Measurements from ENCODE around the gene TCERG1L. TPM values are rescaled to one million over a fixed set of nuclear protein-coding genes. Genes with fewer than 3 reads are reported as not detected.
A peak's percentile ranks its signal among the peaks of the same experiment; 100 is the strongest.

The TCERG1L gene
- total and polyA plus RNA-seq, 4 donors = not detected

GRCh38 chr10:131311402-131311660, 190 bp downstream of the TCERG1L start:
- Histone ChIP-seq H3K27ac (ENCODE audit: low read depth in 1 of 2, low read length in 2 of 2) (no peak overlapping the region), H3K27me3 (ENCODE audit: control insufficient read depth in 1 of 2, insufficient read depth in 2 of 2, low read length in 1 of 2) (no peaks in the 10 kb centered on the region), H3K4me3 (ENCODE audit: low read length in 2 of 2) (peak overlapping the region in 1 of 2 donors; percentile 11), H3K9me3 (ENCODE audit: control insufficient read depth, low read length) (no peaks in the 10 kb centered on the region), H3K36me3 (ENCODE audit: control insufficient read depth in 1 of 2, insufficient read depth in 2 of 2, low read length in 1 of 2) (no peaks in the 10 kb centered on the region), H3K4me1 (ENCODE audit: control insufficient read depth in 1 of 2, insufficient read depth in 2 of 2, low read length in 2 of 2) (no peaks in the 10 kb centered on the region)
- intact Hi-C loops (cut with DNase I) = no loop called here
- ATAC-seq (ENCODE audit: low FRiP score) (no peak), DNase-seq (no peak)
- WGBS, 2 donors = 0 to 1% methylated on average over 15 to 36 of the region's 36 CpGs

DNA sequence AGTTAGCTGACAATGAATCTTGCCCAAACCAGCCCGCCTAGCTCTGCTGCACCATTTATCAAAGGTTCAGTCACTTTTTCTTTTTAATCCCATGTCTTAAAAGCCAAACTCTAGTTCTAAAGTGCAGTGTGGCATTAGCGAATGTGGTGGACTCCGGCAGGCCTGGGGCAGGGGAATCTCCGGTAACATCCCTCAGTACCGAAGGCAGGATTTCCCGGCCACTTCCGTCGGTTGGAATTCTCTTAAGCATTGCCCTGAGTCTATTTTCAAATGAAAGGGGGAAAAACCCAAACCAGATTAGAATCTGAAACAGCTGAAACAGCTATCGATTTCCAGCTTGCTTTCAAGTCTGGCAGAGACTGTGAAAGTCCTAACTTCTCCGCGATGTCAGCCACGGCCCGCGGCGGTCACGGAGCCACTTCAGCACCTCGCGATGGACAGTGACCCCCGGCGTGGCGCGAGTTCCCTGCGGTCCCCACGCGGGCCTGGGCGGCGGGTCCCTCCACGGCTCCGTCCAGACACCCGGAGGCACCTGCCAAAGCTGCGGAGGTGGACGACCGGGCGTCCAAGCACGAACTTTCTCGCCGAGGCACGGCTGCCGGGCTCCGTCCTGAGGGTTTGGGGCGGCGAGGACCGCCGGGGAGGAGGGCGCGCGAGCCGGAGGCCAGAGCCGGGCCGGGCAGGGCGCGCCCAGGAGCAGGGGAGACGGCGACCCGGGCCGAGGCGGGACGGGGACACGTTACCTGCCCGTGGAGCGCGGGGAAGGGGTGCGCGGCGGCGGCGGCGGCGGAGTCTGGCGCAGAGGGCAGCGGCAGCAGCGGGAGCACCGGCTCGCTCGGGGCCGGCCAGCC, 745 bp downstream of the TCERG1L start:
- H3K4me3 ChIP-seq (ENCODE audit: low read length in 2 of 2) = no peak overlapping the region
- no peaks in the 10 kb centered on the region for H3K36me3 ChIP-seq (ENCODE audit: control insufficient read depth in 1 of 2, insufficient read depth in 2 of 2, low read length in 1 of 2)
- intact Hi-C loops (cut with DNase I) = no loop called here
- no peak overlapping the region for H3K27ac ChIP-seq (ENCODE audit: low read depth in 1 of 2, low read length in 2 of 2)
- no peaks in the 10 kb centered on the region for H3K4me1 ChIP-seq (ENCODE audit: control insufficient read depth in 1 of 2, insufficient read depth in 2 of 2, low read length in 2 of 2)
- DNase-seq (peak in 1 of 2 donors; percentile 73), ATAC-seq (ENCODE audit: low FRiP score) (no peak)
- no peaks in the 10 kb centered on the region for H3K27me3 ChIP-seq (ENCODE audit: control insufficient read depth in 1 of 2, insufficient read depth in 2 of 2, low read length in 1 of 2)
- WGBS, 2 donors = 2 to 3% methylated on average over 57 to 76 of the region's 76 CpGs
- no peaks in the 10 kb centered on the region for H3K9me3 ChIP-seq (ENCODE audit: control insufficient read depth, low read length)

- H3K36me3 ChIP-seq (ENCODE audit: control insufficient read depth in 1 of 2, insufficient read depth in 2 of 2, low read length in 1 of 2) = no peaks in the 10 kb centered on the region
- no peaks in the 10 kb centered on the region for H3K27me3 ChIP-seq (ENCODE audit: control insufficient read depth in 1 of 2, insufficient read depth in 2 of 2, low read length in 1 of 2)
- intact Hi-C loops (cut with DNase I) = no loop called here
- H3K4me1 ChIP-seq (ENCODE audit: control insufficient read depth in 1 of 2, insufficient read depth in 2 of 2, low read length in 2 of 2) = no peaks in the 10 kb centered on the region
- 10 to 11% methylated on average over 4 of the region's 4 CpGs for WGBS, 2 donors
- no peak for ATAC-seq (ENCODE audit: low FRiP score)
- no peak for DNase-seq
- H3K27ac ChIP-seq (ENCODE audit: low read depth in 1 of 2, low read length in 2 of 2) = no peak overlapping the region
- no peaks in the 10 kb centered on the region for H3K9me3 ChIP-seq (ENCODE audit: control insufficient read depth, low read length)
- no peak overlapping the region for H3K4me3 ChIP-seq (ENCODE audit: low read length in 2 of 2)
These were observed 1.4 kb downstream of the TCERG1L start for GRCh38 chr10:131310142-131310541.

DNA sequence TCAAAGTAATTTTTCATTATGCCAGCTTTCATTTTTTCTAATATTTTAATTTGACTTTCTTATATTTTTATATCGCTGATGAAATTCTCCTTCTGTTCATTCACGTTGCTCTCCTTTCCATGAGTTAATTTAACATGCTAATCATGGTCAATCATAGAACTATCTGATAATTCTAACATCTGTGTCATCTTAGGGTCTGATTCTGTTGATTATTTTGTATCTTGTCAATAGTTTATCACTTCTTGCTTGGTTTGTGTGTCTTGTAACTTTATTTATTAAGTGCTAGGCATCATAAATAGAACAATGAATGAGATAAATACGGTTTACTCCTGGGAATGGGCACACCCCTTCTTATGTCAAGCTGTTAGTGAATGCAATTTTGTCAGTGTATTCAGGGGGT, 11.0 kb downstream of the TCERG1L start:
- Histone ChIP-seq H3K4me1 (ENCODE audit: control insufficient read depth in 1 of 2, insufficient read depth in 2 of 2, low read length in 2 of 2) (no peaks in the 10 kb centered on the region), H3K4me3 (ENCODE audit: low read length in 2 of 2) (no peak overlapping the region), H3K36me3 (ENCODE audit: control insufficient read depth in 1 of 2, insufficient read depth in 2 of 2, low read length in 1 of 2) (no peaks in the 10 kb centered on the region), H3K27me3 (ENCODE audit: control insufficient read depth in 1 of 2, insufficient read depth in 2 of 2, low read length in 1 of 2) (no peaks in the 10 kb centered on the region), H3K9me3 (ENCODE audit: control insufficient read depth, low read length) (no peaks in the 10 kb centered on the region), H3K27ac (ENCODE audit: low read depth in 1 of 2, low read length in 2 of 2) (no peak overlapping the region)
- DNase-seq = no peak
- whole genome bisulfite sequencing, 2 donors = 59 to 79% methylated on average over 3 of the region's 3 CpGs
- intact Hi-C loops (cut with DNase I) = no loop called here
- ATAC-seq (ENCODE audit: low FRiP score) = no peak

DNA sequence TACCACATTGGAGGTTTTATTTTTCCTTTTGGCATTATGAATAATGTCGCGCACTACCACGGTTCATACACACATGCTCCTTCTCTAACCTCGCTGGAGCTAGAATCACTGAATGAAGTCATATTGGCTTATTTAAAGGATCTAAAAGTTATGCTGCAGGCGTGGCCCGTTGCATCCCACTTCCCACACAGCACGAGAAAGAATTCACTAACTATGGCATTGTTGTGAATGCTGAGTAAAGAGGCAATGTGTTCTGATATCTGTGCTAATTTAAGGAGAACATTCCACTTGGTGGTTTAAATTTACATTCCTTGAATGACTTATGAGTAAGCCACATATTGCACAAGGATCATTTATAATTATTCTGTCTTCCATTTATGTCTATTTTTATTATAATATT, 20.7 kb downstream of the TCERG1L start:
- H3K27ac ChIP-seq (ENCODE audit: low read depth in 1 of 2, low read length in 2 of 2) = no peak overlapping the region
- H3K36me3 ChIP-seq (ENCODE audit: control insufficient read depth in 1 of 2, insufficient read depth in 2 of 2, low read length in 1 of 2) = no peaks in the 10 kb centered on the region
- no peak for DNase-seq
- intact Hi-C loops (cut with DNase I) = no loop called here
- ATAC-seq (ENCODE audit: low FRiP score) = no peak
- H3K27me3 ChIP-seq (ENCODE audit: control insufficient read depth in 1 of 2, insufficient read depth in 2 of 2, low read length in 1 of 2) = no peaks in the 10 kb centered on the region
- peaks cover 2% of the 10 kb centered on the region for H3K9me3 ChIP-seq (ENCODE audit: control insufficient read depth, low read length)
- H3K4me1 ChIP-seq (ENCODE audit: control insufficient read depth in 1 of 2, insufficient read depth in 2 of 2, low read length in 2 of 2) = no peaks in the 10 kb centered on the region
- 50 to 65% methylated on average over 7 of the region's 7 CpGs for WGBS, 2 donors
- no peak overlapping the region for H3K4me3 ChIP-seq (ENCODE audit: low read length in 2 of 2)

DNA sequence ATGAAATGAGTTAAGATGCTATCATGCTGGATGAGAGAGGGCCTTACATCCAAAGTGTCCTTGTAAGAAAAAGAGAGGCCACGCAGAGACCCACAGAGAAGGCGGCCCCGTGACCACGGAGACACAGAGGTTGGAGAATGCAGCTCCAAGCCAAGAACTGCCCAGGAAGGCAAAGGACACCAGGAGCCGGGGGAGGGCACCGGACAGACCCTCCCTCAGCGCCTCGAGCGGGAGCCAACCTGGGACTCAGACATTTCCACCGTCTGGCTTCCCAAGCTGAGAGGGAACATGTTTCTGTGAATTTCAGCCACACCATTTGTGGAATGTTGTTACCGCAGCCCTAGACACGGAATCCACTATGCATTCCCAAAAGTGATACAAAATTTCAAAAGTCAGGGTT, 22.9 kb downstream of the TCERG1L start:
- Histone ChIP-seq H3K4me1 (ENCODE audit: control insufficient read depth in 1 of 2, insufficient read depth in 2 of 2, low read length in 2 of 2) (no peaks in the 10 kb centered on the region), H3K4me3 (ENCODE audit: low read length in 2 of 2) (no peak overlapping the region), H3K27ac (ENCODE audit: low read depth in 1 of 2, low read length in 2 of 2) (no peak overlapping the region), H3K27me3 (ENCODE audit: control insufficient read depth in 1 of 2, insufficient read depth in 2 of 2, low read length in 1 of 2) (no peaks in the 10 kb centered on the region), H3K36me3 (ENCODE audit: control insufficient read depth in 1 of 2, insufficient read depth in 2 of 2, low read length in 1 of 2) (no peaks in the 10 kb centered on the region), H3K9me3 (ENCODE audit: control insufficient read depth, low read length) (no peaks in the 10 kb centered on the region)
- 79 to 82% methylated on average over 12 of the region's 12 CpGs for WGBS, 2 donors
- DNase-seq (no peak), ATAC-seq (ENCODE audit: low FRiP score) (no peak)
- intact Hi-C loops (cut with DNase I) = no loop called here

- 77 to 81% methylated on average over 9 of the region's 9 CpGs for WGBS, 2 donors
- Histone ChIP-seq H3K27me3 (ENCODE audit: control insufficient read depth in 1 of 2, insufficient read depth in 2 of 2, low read length in 1 of 2) (no peaks in the 10 kb centered on the region), H3K27ac (ENCODE audit: low read depth in 1 of 2, low read length in 2 of 2) (no peak overlapping the region), H3K36me3 (ENCODE audit: control insufficient read depth in 1 of 2, insufficient read depth in 2 of 2, low read length in 1 of 2) (no peaks in the 10 kb centered on the region), H3K4me3 (ENCODE audit: low read length in 2 of 2) (no peak overlapping the region), H3K4me1 (ENCODE audit: control insufficient read depth in 1 of 2, insufficient read depth in 2 of 2, low read length in 2 of 2) (no peaks in the 10 kb centered on the region), H3K9me3 (ENCODE audit: control insufficient read depth, low read length) (no peaks in the 10 kb centered on the region)
- no peak for ATAC-seq (ENCODE audit: low FRiP score)
- no peak for DNase-seq
- intact Hi-C loops (cut with DNase I) = no loop called here
These were observed 28.6 kb downstream of the TCERG1L start for GRCh38 chr10:131282961-131283360.

- no peak overlapping the region for H3K4me3 ChIP-seq (ENCODE audit: low read length in 2 of 2)
- H3K36me3 ChIP-seq (ENCODE audit: control insufficient read depth in 1 of 2, insufficient read depth in 2 of 2, low read length in 1 of 2) = no peaks in the 10 kb centered on the region
- H3K27ac ChIP-seq (ENCODE audit: low read depth in 1 of 2, low read length in 2 of 2) = no peak overlapping the region
- no peaks in the 10 kb centered on the region for H3K27me3 ChIP-seq (ENCODE audit: control insufficient read depth in 1 of 2, insufficient read depth in 2 of 2, low read length in 1 of 2)
- intact Hi-C loops (cut with DNase I) = no loop called here
- no peak for DNase-seq
- H3K9me3 ChIP-seq (ENCODE audit: control insufficient read depth, low read length) = no peaks in the 10 kb centered on the region
- WGBS, 2 donors = 27 to 28% methylated on average over 1 of the region's 1 CpG
- ATAC-seq (ENCODE audit: low FRiP score) = no peak
- no peaks in the 10 kb centered on the region for H3K4me1 ChIP-seq (ENCODE audit: control insufficient read depth in 1 of 2, insufficient read depth in 2 of 2, low read length in 2 of 2)
These were observed 31.4 kb downstream of the TCERG1L start for GRCh38 chr10:131280101-131280500.

GRCh38 chr10:131279516-131279915, 32.0 kb downstream of the TCERG1L start:
- WGBS, 2 donors = 87 to 91% methylated on average over 9 of the region's 9 CpGs
- Histone ChIP-seq H3K4me1 (ENCODE audit: control insufficient read depth in 1 of 2, insufficient read depth in 2 of 2, low read length in 2 of 2) (no peaks in the 10 kb centered on the region), H3K27ac (ENCODE audit: low read depth in 1 of 2, low read length in 2 of 2) (no peak overlapping the region), H3K27me3 (ENCODE audit: control insufficient read depth in 1 of 2, insufficient read depth in 2 of 2, low read length in 1 of 2) (no peaks in the 10 kb centered on the region), H3K4me3 (ENCODE audit: low read length in 2 of 2) (no peak overlapping the region), H3K36me3 (ENCODE audit: control insufficient read depth in 1 of 2, insufficient read depth in 2 of 2, low read length in 1 of 2) (no peaks in the 10 kb centered on the region), H3K9me3 (ENCODE audit: control insufficient read depth, low read length) (no peaks in the 10 kb centered on the region)
- intact Hi-C loops (cut with DNase I) = no loop called here
- ATAC-seq (ENCODE audit: low FRiP score) (no peak), DNase-seq (no peak)
